Fibroblast of pulmonary artery (primary cell): ENCODE data around the gene NCKAP5.
A peak's percentile ranks its signal among the peaks of the same experiment; 100 is the strongest.

Source experiments
- DNase-seq: peaks from one replicate; pipeline ENCODE4 v3.0.0-alpha.2; 2010; ENCODE audit warnings: low read depth
- H3K4me3 ChIP-seq: replicated peaks from 2 replicates; pipeline ENCODE4 v1.5.1; 2011; ENCODE audit warnings: low read depth, mild to moderate bottlenecking, control low read depth, low read length, moderate library complexity
- CTCF ChIP-seq: IDR thresholded peaks from 2 replicates; pipeline ENCODE4 v1.5.1; 2011; ENCODE audit warnings: mild to moderate bottlenecking, control low read depth, low read length, inconsistent platforms; ENCODE audit errors: missing control alignments

NCKAP5 gene

GRCh38 chr2:133123904-133124303 lies 444.4 kb downstream of the NCKAP5 start:
- DNase-seq = no peak
- TF ChIP-seq CTCF = no peak
- H3K4me3 ChIP-seq = no peak overlapping the region

- no peak overlapping the region for H3K4me3 ChIP-seq
- no peak for TF ChIP-seq CTCF
- no peak for DNase-seq
These were observed 444.9 kb downstream of the NCKAP5 start for GRCh38 chr2:133123393-133123792.

DNA sequence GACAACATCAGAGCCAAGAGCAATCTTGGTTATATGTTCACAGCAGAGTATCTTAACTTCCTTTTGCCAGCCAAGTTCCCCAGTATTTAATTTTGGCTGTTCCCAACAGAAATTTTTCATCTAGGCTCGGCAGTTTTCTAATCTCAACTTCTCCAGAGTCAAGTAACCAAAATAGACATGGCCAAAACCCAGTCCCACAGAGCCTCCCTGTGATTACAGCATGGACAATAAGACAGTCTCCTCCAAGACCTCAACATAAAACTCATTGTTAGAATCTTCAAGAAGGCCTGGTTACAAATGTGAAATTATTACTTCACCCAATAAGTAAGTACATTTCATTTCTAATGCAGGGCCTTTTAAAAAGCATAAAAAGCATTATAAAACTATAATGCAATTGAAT lies 445.7 kb downstream of the NCKAP5 start:
- TF ChIP-seq CTCF = no peak
- DNase-seq = no peak
- no peak overlapping the region for H3K4me3 ChIP-seq

GRCh38 chr2:133120310-133120709 lies 448.0 kb downstream of the NCKAP5 start:
- H3K4me3 ChIP-seq = no peak overlapping the region
- DNase-seq = no peak
- no peak for TF ChIP-seq CTCF

DNA sequence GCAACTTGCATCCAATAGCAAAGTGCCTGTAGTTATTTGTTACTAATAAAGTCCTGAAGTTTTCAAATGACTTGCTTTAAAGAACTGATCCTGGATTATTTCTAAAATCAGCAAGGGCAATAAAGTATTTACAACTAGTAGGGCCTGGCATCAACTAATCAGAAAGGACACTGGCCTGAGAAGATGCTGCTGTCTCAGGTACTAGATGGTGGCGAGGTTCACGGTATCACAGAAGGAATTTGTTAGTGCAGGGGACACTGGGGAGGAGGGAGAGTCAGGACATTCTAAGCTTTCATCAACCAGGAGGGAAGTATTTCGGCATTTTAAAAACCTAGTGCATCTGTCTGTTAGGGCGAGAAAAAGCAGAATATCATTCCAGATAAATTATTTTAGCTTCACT lies 458.1 kb downstream of the NCKAP5 start:
- no peak for TF ChIP-seq CTCF
- H3K4me3 ChIP-seq = no peak overlapping the region
- no peak for DNase-seq

GRCh38 chr2:133109772-133110171 lies 458.5 kb downstream of the NCKAP5 start:
- no peak overlapping the region for H3K4me3 ChIP-seq
- TF ChIP-seq CTCF = no peak
- peak; percentile 42 for DNase-seq

DNA sequence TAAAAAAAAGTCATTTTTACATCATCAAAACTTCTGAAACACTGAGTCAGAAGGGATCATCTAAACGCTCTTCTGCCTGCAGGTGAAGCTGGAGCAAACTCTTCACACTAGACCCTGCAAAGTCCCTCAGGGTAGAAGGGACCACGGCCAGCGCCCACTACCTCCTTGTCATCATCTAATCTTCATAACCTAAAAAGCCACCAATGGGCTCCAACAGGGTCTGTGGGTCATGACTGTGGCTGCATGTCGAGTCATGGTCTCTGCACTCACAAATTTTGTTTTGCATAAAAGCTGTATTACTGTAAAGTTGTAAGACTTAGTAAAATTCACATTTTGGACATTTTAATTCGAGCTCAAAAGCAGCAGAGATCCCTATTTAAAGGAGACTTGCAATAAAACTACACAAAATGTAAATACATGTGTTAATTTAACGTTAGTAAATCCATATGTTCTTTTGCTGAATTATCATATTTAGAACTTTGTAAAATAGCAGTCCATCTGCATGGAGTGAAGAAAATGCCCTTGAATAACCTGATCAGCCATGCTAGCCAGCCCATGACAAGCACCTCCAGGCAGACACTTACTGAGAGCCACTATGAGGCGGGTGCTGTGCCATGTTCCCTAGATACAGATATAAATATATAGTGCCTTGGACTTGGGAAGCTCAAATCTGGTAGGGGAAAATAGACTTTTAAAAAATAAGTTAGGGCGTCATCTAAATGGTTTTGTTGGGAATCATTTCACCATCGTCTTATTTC lies 461.0 kb downstream of the NCKAP5 start:
- TF ChIP-seq CTCF = no peak
- no peak overlapping the region for H3K4me3 ChIP-seq
- DNase-seq = no peak
